Adrenal gland (tissue), 12 donors: ENCODE results near the gene TMCC2. TPM values are rescaled to one million over a fixed set of nuclear protein-coding genes. Genes with fewer than 3 reads are reported as not detected.

ENCODE experiments used
- DNase-seq, 7 donors: peaks; one replicate each; pipeline ENCODE4 v3.0.0-alpha.2; 2019 to 2020
- H3K27ac ChIP-seq, 5 donors: fragments of 200-600 bp; sonication (generic) in 4 of 5; 1 replicate in 3 of 5; 2 replicates in 2 of 5; pipeline versions ENCODE4 v1.5.1 to v1.8.0; 2016 to 2020; ENCODE audit warnings: mild to moderate bottlenecking in 1 of 5
- H3K27me3 ChIP-seq: fragments of 200-600 bp; 2 replicates; pipeline ENCODE4 v1.8.0; 2021
- H3K36me3 ChIP-seq, 2 donors: fragments of 200-600 bp; replicated peaks in 1 of 2; 1 replicate in 1 of 2; 2 replicates in 1 of 2; pipeline versions ENCODE4 v1.5.1 to v1.8.0; 2018 to 2022
- H3K4me1 ChIP-seq, 2 donors: fragments of 200-600 bp; replicated peaks in 1 of 2; 1 replicate in 1 of 2; 2 replicates in 1 of 2; pipeline versions ENCODE4 v1.5.1 to v1.8.0; 2018 to 2021
- H3K4me3 ChIP-seq, 4 donors: fragments of 200-600 bp; sonication (generic) in 3 of 4; one replicate each; pipeline ENCODE4 v1.5.1; 2016 to 2018
- H3K9me3 ChIP-seq, 3 donors: fragments of 200-600 bp; sonication (generic) in 1 of 3; replicated peaks in 1 of 3; 1 replicate in 2 of 3; 2 replicates in 1 of 3; pipeline versions ENCODE4 v1.5.1 to v1.8.0; 2016 to 2021
- POLR2A ChIP-seq, 2 donors: fragments of 450-650 bp; IDR thresholded peaks; one replicate each; pipeline ENCODE4 v1.6.1; 2017; ENCODE audit warnings: antibody characterized with exemption in 2 of 2, mild to moderate bottlenecking in 2 of 2, moderate library complexity in 1 of 2
- WGBS, 4 donors: extraction: QIAGEN DNeasy Blood & Tissue Kit in 2 of 4; methylation state at CpG; one replicate each; pipeline versions ENCODE4 v1.1.5 to v1.1.7; 2013 to 2017; 5-methylcytosine and 5-hydroxymethylcytosine counted together
- intact Hi-C, 2 donors: fragments of 100-400 bp; cut with DNase I; formaldehyde crosslinking; loops; one replicate each; pipeline versions ENCODE4 v1.14.1 to v1.15.0; 2022 to 2023
- polyA plus RNA-seq, 3 donors: library from polyadenylated mRNA; stranded (reverse); fragments of 200-250 nt in 2 of 3; fragments of 350-450 nt in 1 of 3; fragmentation: Illumina TruSeq in 1 of 3; extraction: RNeasy Lipid Tissue Mini Kit (QIAGEN cat#74804) in 1 of 3; gene quantifications; one replicate each; pipeline ENCODE4 v1.2.3, GENCODE V29; 2013 to 2014
- total RNA-seq, 9 donors: library from RNA; depleted of rRNA in 4 of 9; stranded (reverse); fragments of >200 nt in 4 of 9; fragments of 120-200 nt in 1 of 9; fragmentation: NEBNext Ultra II Directional in 1 of 9; extraction: Animal tissue kit (Norgen Biotek cat#: 25700) in 1 of 9; gene quantifications; one replicate each; pipeline versions ENCODE4 v1.1.0 to v1.2.4, GENCODE V29; 2013 to 2023
- TF ChIP-seq, protein P1 (sequence below), 6 experiments: fragments of 450-650 bp in 4 of 6; fragments of 200-600 bp in 2 of 6; sonication (generic) in 1 of 6; IDR thresholded peaks; 1 replicate in 5 of 6; 2 replicates in 1 of 6; pipeline versions ENCODE4 v1.5.1 to v1.8.0; 2016 to 2021; ENCODE audit warnings: antibody characterized with exemption in 6 of 6, mild to moderate bottlenecking in 2 of 6, moderate library complexity in 1 of 6
- donor health status: healthy with polysubstance abuse.
- donor health status: Bipolar disorder and iron deficiency.
- donor health status: DM: yes; HTN: yes; CAD: no.
- donor health status: DM: no; HTN: no; CAD: no.
- donor health status: DM: no; HTN: no; CAD: no.
- donor health status: DM: yes; HTN: yes; CAD: no.

TMCC2 gene
- total and polyA plus RNA-seq, 12 donors, result 2.3 to 33.2 (median 7.5) TPM

DNA sequence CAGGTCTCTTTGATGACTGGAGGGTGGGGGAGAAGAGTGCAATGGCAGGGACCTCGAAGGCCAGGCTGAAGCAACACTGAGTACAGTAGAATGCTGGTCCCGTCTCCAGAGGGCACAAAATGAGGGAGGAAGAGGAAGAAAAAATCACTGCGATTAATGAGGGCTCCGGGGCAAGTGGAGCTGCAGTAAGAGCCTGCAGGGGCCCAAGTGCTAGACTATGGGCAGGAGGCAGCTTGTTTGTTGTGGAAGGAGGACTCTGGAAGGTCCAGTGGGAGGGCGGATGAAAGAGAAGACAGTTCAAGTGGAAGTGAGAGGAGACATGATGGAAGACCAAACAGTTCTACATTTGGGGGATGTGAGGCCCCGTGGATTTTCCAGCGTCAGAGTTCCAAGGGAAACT is 17.4 kb downstream of the TMCC2 start:
- DNase-seq, result no peak
- whole genome bisulfite sequencing, 4 donors, result 88 to 95% (median 93%) methylated on average over 7 of the region's 7 CpGs
- intact Hi-C loops, result loop anchor here in 1 of 2 donors (10.0 kb wide), 1 partner anchor 110 kb away; no protein-coding TSS in a partner anchor
- TF ChIP-seq, protein P1, sequence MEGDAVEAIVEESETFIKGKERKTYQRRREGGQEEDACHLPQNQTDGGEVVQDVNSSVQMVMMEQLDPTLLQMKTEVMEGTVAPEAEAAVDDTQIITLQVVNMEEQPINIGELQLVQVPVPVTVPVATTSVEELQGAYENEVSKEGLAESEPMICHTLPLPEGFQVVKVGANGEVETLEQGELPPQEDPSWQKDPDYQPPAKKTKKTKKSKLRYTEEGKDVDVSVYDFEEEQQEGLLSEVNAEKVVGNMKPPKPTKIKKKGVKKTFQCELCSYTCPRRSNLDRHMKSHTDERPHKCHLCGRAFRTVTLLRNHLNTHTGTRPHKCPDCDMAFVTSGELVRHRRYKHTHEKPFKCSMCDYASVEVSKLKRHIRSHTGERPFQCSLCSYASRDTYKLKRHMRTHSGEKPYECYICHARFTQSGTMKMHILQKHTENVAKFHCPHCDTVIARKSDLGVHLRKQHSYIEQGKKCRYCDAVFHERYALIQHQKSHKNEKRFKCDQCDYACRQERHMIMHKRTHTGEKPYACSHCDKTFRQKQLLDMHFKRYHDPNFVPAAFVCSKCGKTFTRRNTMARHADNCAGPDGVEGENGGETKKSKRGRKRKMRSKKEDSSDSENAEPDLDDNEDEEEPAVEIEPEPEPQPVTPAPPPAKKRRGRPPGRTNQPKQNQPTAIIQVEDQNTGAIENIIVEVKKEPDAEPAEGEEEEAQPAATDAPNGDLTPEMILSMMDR (IDR thresholded peaks at IDR 0.05), result no peak
- TF ChIP-seq POLR2A (IDR thresholded peaks at IDR 0.05), result no peak
- Histone ChIP-seq H3K4me1 (peaks cover 17 to 20% of the 10 kb centered on the region in 2 donors), H3K36me3 (no peaks in the 10 kb centered on the region), H3K27ac (no peak overlapping the region), H3K4me3 (no peak overlapping the region), H3K27me3 (no peaks in the 10 kb centered on the region), H3K9me3 (no peaks in the 10 kb centered on the region)

- TF ChIP-seq, protein P1 (IDR thresholded peaks at IDR 0.05), result no peak
- TF ChIP-seq POLR2A (IDR thresholded peaks at IDR 0.05), result no peak
- peaks cover 17 to 21% of the 10 kb centered on the region in 2 donors for H3K4me1 ChIP-seq
- intact Hi-C loops, result loop anchor here in 1 of 2 donors (10.0 kb wide), 1 partner anchor 112 kb away; no protein-coding TSS in a partner anchor
- WGBS, 4 donors, result 88 to 90% (median 90%) methylated on average over 10 of the region's 10 CpGs
- no peaks in the 10 kb centered on the region for H3K36me3 ChIP-seq
- no peak overlapping the region for H3K4me3 ChIP-seq
- no peaks in the 10 kb centered on the region for H3K27me3 ChIP-seq
- H3K27ac ChIP-seq, result no peak overlapping the region
- no peaks in the 10 kb centered on the region for H3K9me3 ChIP-seq
- no peak for DNase-seq
These were observed 18.8 kb downstream of the TMCC2 start for GRCh38 chr1:205246351-205247119.

- peak overlapping the region in 1 of 5 donors; percentile 21 for H3K27ac ChIP-seq
- no peaks in the 10 kb centered on the region for H3K36me3 ChIP-seq
- no peak for DNase-seq
- TF ChIP-seq, protein P1 (IDR thresholded peaks at IDR 0.05), result no peak
- TF ChIP-seq POLR2A (IDR thresholded peaks at IDR 0.05), result no peak
- no peaks in the 10 kb centered on the region for H3K27me3 ChIP-seq
- H3K4me1 ChIP-seq, result peaks cover 17 to 21% of the 10 kb centered on the region in 2 donors
- intact Hi-C loops, result loop anchor here in 1 of 2 donors (10.0 kb wide), 1 partner anchor 113 kb away; no protein-coding TSS in a partner anchor
- no peak overlapping the region for H3K4me3 ChIP-seq
- H3K9me3 ChIP-seq, result no peaks in the 10 kb centered on the region
- 68 to 89% (median 70%) methylated on average over 7 to 9 of the region's 9 CpGs for WGBS, 4 donors
These were observed 19.6 kb downstream of the TMCC2 start for GRCh38 chr1:205247130-205247921.
